Stomach (tissue), 9 donors: Measurements from ENCODE around the gene TCEANC2. TPM values are rescaled to one million over a fixed set of nuclear protein-coding genes. Genes with fewer than 3 reads are reported as not detected.

Experiments
- DNase-seq, 2 donors: peaks; one replicate each; pipeline versions ENCODE4 v3.0.0 to v3.0.0-alpha.2; 2013 to 2019
- H3K27ac ChIP-seq, 5 donors: fragments of 200-600 bp in 4 of 5; sonication (generic) in 4 of 5; one replicate each; pipeline ENCODE4 v1.5.1; 2013 to 2019; ENCODE audit warnings: mild to moderate bottlenecking in 1 of 5, moderate library complexity in 1 of 5
- H3K27me3 ChIP-seq, 3 donors: fragments of 200-600 bp; sonication (generic); one replicate each; pipeline ENCODE4 v1.5.1; 2017 to 2019; ENCODE audit warnings: mixed run types in 1 of 3
- H3K36me3 ChIP-seq, 4 donors: fragments of 200-600 bp; sonication (generic); 1 replicate in 3 of 4; 2 replicates in 1 of 4; pipeline ENCODE4 v1.5.1; 2016 to 2019
- H3K4me1 ChIP-seq, 4 donors: fragments of 200-600 bp; sonication (generic); one replicate each; pipeline ENCODE4 v1.5.1; 2016 to 2019
- H3K4me3 ChIP-seq, 4 donors: fragments of 200-600 bp; sonication (generic) in 3 of 4; one replicate each; pipeline ENCODE4 v1.5.1; 2016 to 2019; ENCODE audit warnings: mild to moderate bottlenecking in 1 of 4
- H3K9me3 ChIP-seq, 4 donors: fragments of 200-600 bp; sonication (generic); one replicate each; pipeline ENCODE4 v1.5.1; 2016 to 2019
- EP300 ChIP-seq: sonication (generic); formaldehyde crosslinking; IDR thresholded peaks from one replicate; pipeline ENCODE4 v1.6.1; 2017; ENCODE audit warnings: antibody characterized with exemption
- POLR2A ChIP-seq, 4 donors: fragments of 450-650 bp; IDR thresholded peaks; one replicate each; pipeline ENCODE4 v1.6.1; 2016; ENCODE audit warnings: antibody characterized with exemption in 4 of 4, control low read depth in 2 of 4, mild to moderate bottlenecking in 1 of 4, moderate library complexity in 1 of 4
- POLR2AphosphoS5 ChIP-seq, 3 donors: sonication (generic); formaldehyde crosslinking; IDR thresholded peaks; one replicate each; pipeline ENCODE4 v1.6.1; 2016; ENCODE audit warnings: antibody characterized with exemption in 3 of 3
- WGBS, 5 donors: extraction: QIAGEN DNeasy Blood & Tissue Kit in 3 of 5; methylation state at CpG; one replicate each; pipeline versions ENCODE4 v1.1.5 to v1.1.7; 2013 to 2018; 5-methylcytosine and 5-hydroxymethylcytosine counted together
- intact Hi-C: fragments of 100-400 bp; cut with DNase I; formaldehyde crosslinking; loops from one replicate; pipeline ENCODE4 v1.15.1; 2023; ENCODE audit warnings: low total_unique reads
- polyA plus RNA-seq, 3 donors: library from polyadenylated mRNA; stranded (reverse); fragments of 200-250 nt; gene quantifications; one replicate each; pipeline ENCODE4 v1.2.3, GENCODE V29; 2013
- total RNA-seq, 5 donors: library from RNA; depleted of rRNA; stranded (reverse); fragments of >200 nt; gene quantifications; one replicate each; pipeline versions ENCODE4 v1.1.0 to v1.2.3, GENCODE V29; 2014 to 2016
- TF ChIP-seq, protein P1 (sequence below), 7 experiments: fragments of 450-650 bp in 4 of 7; fragments of 200-600 bp in 3 of 7; sonication (generic) in 3 of 7; IDR thresholded peaks; one replicate each; pipeline ENCODE4 v1.5.1; 2016 to 2019; ENCODE audit warnings: antibody characterized with exemption in 7 of 7, control low read depth in 2 of 7, mild to moderate bottlenecking in 1 of 7
- donor health status: healthy with polysubstance abuse.
- donor health status: Bipolar disorder and iron deficiency.
- donor health status: healthy.

TCEANC2 gene
- total and polyA plus RNA-seq, 8 donors, result 1.8 to 8.8 (median 2.4) TPM

DNA sequence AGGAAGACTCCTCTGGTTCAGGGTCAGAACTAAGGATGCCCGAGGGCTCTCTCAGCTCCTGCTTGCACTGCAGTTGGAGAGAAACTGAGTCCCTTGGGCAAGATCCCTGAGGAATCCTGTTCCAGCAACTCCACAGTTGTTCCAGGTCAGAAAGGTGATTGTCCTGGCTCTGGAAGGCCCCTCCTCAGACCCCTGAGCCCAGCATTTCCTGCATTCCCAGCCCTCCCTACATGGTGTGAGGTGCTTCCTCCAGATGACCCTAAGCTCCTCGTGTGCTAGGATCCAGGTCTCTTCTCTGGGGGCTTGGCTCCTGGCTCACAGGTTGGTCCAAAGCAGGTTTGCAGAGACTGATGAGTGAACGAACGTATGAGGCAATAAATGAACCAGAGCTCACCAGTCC is 46.9 kb upstream of the TCEANC2 start:
- no peak for DNase-seq
- Histone ChIP-seq H3K27ac (no peak overlapping the region), H3K27me3 (peaks cover 0 to 25% (median 0%) of the 10 kb centered on the region in 3 donors), H3K9me3 (no peaks in the 10 kb centered on the region), H3K36me3 (no peaks in the 10 kb centered on the region), H3K4me1 (peaks cover 0 to 9% (median 7%) of the 10 kb centered on the region in 4 donors), H3K4me3 (no peak overlapping the region)
- WGBS, 5 donors, result 78 to 88% (median 86%) methylated on average over 4 of the region's 4 CpGs
- TF ChIP-seq, protein P1, sequence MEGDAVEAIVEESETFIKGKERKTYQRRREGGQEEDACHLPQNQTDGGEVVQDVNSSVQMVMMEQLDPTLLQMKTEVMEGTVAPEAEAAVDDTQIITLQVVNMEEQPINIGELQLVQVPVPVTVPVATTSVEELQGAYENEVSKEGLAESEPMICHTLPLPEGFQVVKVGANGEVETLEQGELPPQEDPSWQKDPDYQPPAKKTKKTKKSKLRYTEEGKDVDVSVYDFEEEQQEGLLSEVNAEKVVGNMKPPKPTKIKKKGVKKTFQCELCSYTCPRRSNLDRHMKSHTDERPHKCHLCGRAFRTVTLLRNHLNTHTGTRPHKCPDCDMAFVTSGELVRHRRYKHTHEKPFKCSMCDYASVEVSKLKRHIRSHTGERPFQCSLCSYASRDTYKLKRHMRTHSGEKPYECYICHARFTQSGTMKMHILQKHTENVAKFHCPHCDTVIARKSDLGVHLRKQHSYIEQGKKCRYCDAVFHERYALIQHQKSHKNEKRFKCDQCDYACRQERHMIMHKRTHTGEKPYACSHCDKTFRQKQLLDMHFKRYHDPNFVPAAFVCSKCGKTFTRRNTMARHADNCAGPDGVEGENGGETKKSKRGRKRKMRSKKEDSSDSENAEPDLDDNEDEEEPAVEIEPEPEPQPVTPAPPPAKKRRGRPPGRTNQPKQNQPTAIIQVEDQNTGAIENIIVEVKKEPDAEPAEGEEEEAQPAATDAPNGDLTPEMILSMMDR (IDR thresholded peaks at IDR 0.05), result no peak
- no peak for TF ChIP-seq POLR2A (IDR thresholded peaks at IDR 0.05)
- no peak for TF ChIP-seq POLR2AphosphoS5 (IDR thresholded peaks at IDR 0.05)
- no peak for TF ChIP-seq EP300
- intact Hi-C loops, result no loop called here

DNA sequence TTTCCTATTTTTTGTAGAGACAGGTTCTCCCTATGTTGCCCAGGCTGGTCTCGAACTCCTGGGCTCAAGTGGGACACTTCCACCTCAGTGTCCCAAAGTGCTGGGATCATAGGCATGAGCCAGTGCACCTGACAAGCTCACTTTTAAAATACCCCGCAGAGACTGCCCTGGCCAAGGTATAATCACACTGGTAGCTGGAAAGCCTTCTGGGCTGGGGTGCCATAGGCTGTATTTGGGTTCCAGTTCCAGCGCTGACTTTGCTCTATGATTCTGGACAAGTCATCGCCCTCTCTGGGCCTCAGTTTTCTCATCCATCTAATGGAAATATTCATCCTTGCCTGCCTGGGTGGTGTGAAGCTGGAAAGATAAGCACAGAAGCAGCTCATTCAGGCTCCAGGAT is 45.8 kb upstream of the TCEANC2 start:
- no peak for DNase-seq
- no peaks in the 10 kb centered on the region for H3K9me3 ChIP-seq
- H3K27ac ChIP-seq, result no peak overlapping the region
- H3K36me3 ChIP-seq, result no peaks in the 10 kb centered on the region
- TF ChIP-seq, protein P1 (IDR thresholded peaks at IDR 0.05), result no peak
- TF ChIP-seq POLR2AphosphoS5 (IDR thresholded peaks at IDR 0.05) (no peak), EP300 (no peak), POLR2A (IDR thresholded peaks at IDR 0.05) (no peak)
- H3K4me1 ChIP-seq, result no peaks in the 10 kb centered on the region
- H3K4me3 ChIP-seq, result no peak overlapping the region
- 80 to 92% (median 90%) methylated on average over 4 of the region's 4 CpGs for WGBS, 5 donors
- peaks cover 0 to 31% (median 0%) of the 10 kb centered on the region in 3 donors for H3K27me3 ChIP-seq
- intact Hi-C loops, result no loop called here

DNA sequence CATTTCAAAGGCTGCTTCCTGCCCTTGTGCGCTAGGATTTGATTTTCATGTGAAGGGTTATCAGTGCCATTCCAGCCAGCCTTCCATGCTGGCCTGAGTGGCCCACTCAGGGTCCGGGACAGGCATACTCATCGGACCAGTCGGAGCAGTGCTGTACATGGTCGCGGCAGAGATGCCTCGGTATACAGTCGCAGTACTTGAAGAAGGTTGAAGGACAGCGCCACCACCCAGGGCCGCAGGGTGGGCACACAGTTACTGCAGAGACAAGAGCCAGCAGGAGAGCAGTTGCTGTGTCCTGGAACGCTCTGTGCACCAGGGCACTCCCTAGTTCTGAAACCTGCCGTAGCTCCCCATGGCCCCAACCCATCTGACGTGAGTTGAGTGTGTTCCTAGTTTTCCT is 44.5 kb upstream of the TCEANC2 start:
- no peaks in the 10 kb centered on the region for H3K36me3 ChIP-seq
- no peak overlapping the region for H3K27ac ChIP-seq
- H3K9me3 ChIP-seq, result no peaks in the 10 kb centered on the region
- TF ChIP-seq POLR2AphosphoS5 (IDR thresholded peaks at IDR 0.05) (no peak), POLR2A (IDR thresholded peaks at IDR 0.05) (no peak), EP300 (no peak)
- TF ChIP-seq, protein P1 (IDR thresholded peaks at IDR 0.05), result no peak
- no peak for DNase-seq
- 69 to 84% (median 70%) methylated on average over 5 to 13 of the region's 13 CpGs for WGBS, 5 donors
- peaks cover 0 to 44% (median 0%) of the 10 kb centered on the region in 3 donors for H3K27me3 ChIP-seq
- intact Hi-C loops, result no loop called here
- H3K4me1 ChIP-seq, result no peaks in the 10 kb centered on the region
- no peak overlapping the region for H3K4me3 ChIP-seq

DNA sequence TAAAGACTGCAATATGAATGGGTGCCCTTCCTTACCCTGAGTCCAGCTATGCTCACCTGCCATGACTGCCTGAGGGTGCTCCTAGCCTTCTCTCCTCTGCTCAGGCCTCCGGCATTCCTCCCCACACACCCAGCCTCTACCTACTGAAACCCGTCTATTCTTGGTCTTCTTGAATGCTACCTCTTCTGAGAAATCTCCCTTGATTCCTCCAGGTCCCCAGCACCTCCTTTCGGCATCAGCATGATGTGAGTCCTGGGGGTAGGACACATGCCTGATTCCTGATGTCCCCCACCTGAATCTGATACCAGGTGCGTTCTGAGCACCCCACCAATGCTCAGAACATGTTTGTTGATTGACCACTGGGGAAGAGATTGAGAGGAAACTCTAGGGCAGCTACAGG is 44.0 kb upstream of the TCEANC2 start:
- TF ChIP-seq POLR2AphosphoS5 (IDR thresholded peaks at IDR 0.05) (no peak), EP300 (no peak), POLR2A (IDR thresholded peaks at IDR 0.05) (no peak)
- TF ChIP-seq, protein P1 (IDR thresholded peaks at IDR 0.05), result no peak
- intact Hi-C loops, result no loop called here
- WGBS, 5 donors, result 76 to 88% (median 88%) methylated on average over 4 of the region's 4 CpGs
- Histone ChIP-seq H3K4me3 (no peak overlapping the region), H3K36me3 (no peaks in the 10 kb centered on the region), H3K9me3 (no peaks in the 10 kb centered on the region), H3K4me1 (no peaks in the 10 kb centered on the region), H3K27ac (no peak overlapping the region), H3K27me3 (peaks cover 0 to 49% (median 0%) of the 10 kb centered on the region in 3 donors)
- DNase-seq, result no peak
